Pancreas (tissue), 10 donors: ENCODE data around the gene CASZ1. TPM values are rescaled to one million over a fixed set of nuclear protein-coding genes. Genes with fewer than 3 reads are reported as not detected.
A peak's percentile ranks its signal among the peaks of the same experiment; 100 is the strongest.

Experiments
- ATAC-seq, 4 donors: fragments of 200-7000 bp; cut with Tn5 transposase; one replicate each; pipeline versions ENCODE4 v1.8.0 to v1.9.1; 2020; ENCODE audit warnings: mild to moderate bottlenecking in 4 of 4, moderate library complexity in 4 of 4
- DNase-seq, 6 donors: peaks; one replicate each; pipeline ENCODE4 v3.0.0-alpha.2; 2020
- FAIRE-seq: peaks from 2 replicates; lab custom pipeline; 2012; peaks lifted over from hg19 to GRCh38; lab: Jason Lieb, UNC
- H3K27ac ChIP-seq, 4 donors: fragments of 200-600 bp; sonication (generic); 1 replicate in 3 of 4; 2 replicates in 1 of 4; pipeline versions ENCODE4 v1.5.0 to v1.8.0; 2020
- H3K27me3 ChIP-seq, 4 donors: fragments of 200-600 bp; one replicate each; pipeline ENCODE4 v1.8.0; 2021
- H3K36me3 ChIP-seq, 3 donors: fragments of 200-600 bp; sonication (generic) in 1 of 3; one replicate each; pipeline versions ENCODE4 v1.5.0 to v1.8.0; 2020 to 2021
- H3K4me1 ChIP-seq, 3 donors: fragments of 200-600 bp; one replicate each; pipeline ENCODE4 v1.8.0; 2021
- H3K4me3 ChIP-seq, 4 donors: fragments of 200-600 bp; sonication (generic) in 2 of 4; one replicate each; pipeline versions ENCODE4 v1.5.0 to v1.8.0; 2020 to 2021
- H3K9me3 ChIP-seq, 4 donors: fragments of 200-600 bp; one replicate each; pipeline ENCODE4 v1.8.0; 2021
- CTCF ChIP-seq, 4 donors: fragments of 200-600 bp; sonication (generic) in 3 of 4; IDR thresholded peaks; one replicate each; pipeline versions ENCODE4 v1.5.0 to v1.8.0; 2021; ENCODE audit warnings: antibody characterized with exemption in 4 of 4
- WGBS, 2 donors: extraction: QIAGEN DNeasy Blood & Tissue Kit; methylation state at CpG; one replicate each; pipeline ENCODE4 v1.1.7; 2013; 5-methylcytosine and 5-hydroxymethylcytosine counted together
- intact Hi-C, 3 donors: fragments of 100-400 bp; cut with DNase I; formaldehyde crosslinking; loops; one replicate each; pipeline versions ENCODE4 v1.11.1 to v1.14.2; 2022
- polyA plus RNA-seq, 2 donors: library from polyadenylated mRNA; stranded (reverse); fragments of 200-250 nt; gene quantifications; one replicate each; pipeline ENCODE4 v1.2.3, GENCODE V29; 2013
- total RNA-seq, 6 donors: library from RNA; stranded (reverse); fragmentation: NEBNext Ultra II Directional in 4 of 6; extraction: Animal tissue kit (Norgen Biotek cat#: 25700) in 4 of 6; gene quantifications; one replicate each; pipeline versions ENCODE4 v1.2.1 to v1.2.4, GENCODE V29; 2021 to 2023
- donor health status: healthy with polysubstance abuse.
- donor health status: DM: no; HTN: no; CAD: no; lungs with moderate emphysema.
- donor health status: DM: no; HTN: no; CAD: no.
- donor health status: control.
- donor health status: control.
- donor health status: Bipolar disorder and iron deficiency.
- donor health status: DM: yes; HTN: yes; CAD: no.
- donor health status: DM: no; HTN: no; CAD: no.
- donor health status: DM: no; HTN: no; CAD: no.
- donor health status: DM: yes; HTN: yes; CAD: no.

The CASZ1 gene
- total and polyA plus RNA-seq, 8 donors, result 6.7 to 18.9 (median 13.8) TPM

- 94 to 96% methylated on average over 37 to 38 of the region's 38 CpGs for WGBS, 2 donors
- FAIRE-seq (no peak), DNase-seq (no peak), ATAC-seq (no peak)
- no peaks in the 10 kb centered on the region for H3K4me1 ChIP-seq
- intact Hi-C loops, result no loop called here
- no peak for TF ChIP-seq CTCF (IDR thresholded peaks at IDR 0.05)
- H3K27me3 ChIP-seq, result no peaks in the 10 kb centered on the region
- H3K27ac ChIP-seq, result no peak overlapping the region
- peaks cover 2 to 20% (median 4%) of the 10 kb centered on the region in 3 donors for H3K36me3 ChIP-seq
- no peak overlapping the region for H3K4me3 ChIP-seq
- no peaks in the 10 kb centered on the region for H3K9me3 ChIP-seq
These were observed 148.9 kb downstream of the CASZ1 start for GRCh38 chr1:10647414-10648170.

- no peak for DNase-seq
- Histone ChIP-seq H3K9me3 (no peaks in the 10 kb centered on the region), H3K36me3 (peaks cover 2 to 23% (median 6%) of the 10 kb centered on the region in 3 donors), H3K27ac (no peak overlapping the region), H3K4me3 (no peak overlapping the region), H3K4me1 (no peaks in the 10 kb centered on the region), H3K27me3 (no peaks in the 10 kb centered on the region)
- peak in 1 of 4 donors; percentile 28 for ATAC-seq
- WGBS, 2 donors, result 81 to 89% methylated on average over 12 of the region's 12 CpGs
- no peak for TF ChIP-seq CTCF (IDR thresholded peaks at IDR 0.05)
- intact Hi-C loops, result no loop called here
- no peak for FAIRE-seq
These were observed 150.0 kb downstream of the CASZ1 start for GRCh38 chr1:10646347-10646861.

GRCh38 chr1:10644307-10645128, 151.9 kb downstream of the CASZ1 start:
- Histone ChIP-seq H3K27ac (no peak overlapping the region), H3K9me3 (no peaks in the 10 kb centered on the region), H3K27me3 (no peaks in the 10 kb centered on the region), H3K4me1 (no peaks in the 10 kb centered on the region), H3K36me3 (peaks cover 2 to 29% (median 10%) of the 10 kb centered on the region in 3 donors), H3K4me3 (no peak overlapping the region)
- WGBS, 2 donors, result 93 to 94% methylated on average over 32 of the region's 32 CpGs
- no peak for FAIRE-seq
- TF ChIP-seq CTCF (IDR thresholded peaks at IDR 0.05), result no peak
- DNase-seq, result no peak
- ATAC-seq, result no peak
- intact Hi-C loops, result no loop called here

- 89% methylated on average over 17 of the region's 17 CpGs for WGBS, 2 donors
These were observed 152.7 kb downstream of the CASZ1 start for GRCh38 chr1:10643607-10644306.

More at GRCh38 chr1:10643607-10644306, 152.7 kb downstream of the CASZ1 start:
- H3K9me3 ChIP-seq, result no peaks in the 10 kb centered on the region
- no peak overlapping the region for H3K4me3 ChIP-seq
- H3K36me3 ChIP-seq, result peaks cover 2 to 32% (median 12%) of the 10 kb centered on the region in 3 donors
- no peak overlapping the region for H3K27ac ChIP-seq
- no peak for TF ChIP-seq CTCF (IDR thresholded peaks at IDR 0.05)
- no peak for ATAC-seq
- no peak for DNase-seq
- intact Hi-C loops, result no loop called here
- no peak for FAIRE-seq
- H3K4me1 ChIP-seq, result no peaks in the 10 kb centered on the region
- H3K27me3 ChIP-seq, result no peaks in the 10 kb centered on the region
